HEK293T (cell line): Measurements from ENCODE around the gene ZFP36.

Experiments
- CTCF ChIA-PET: fragments of 350-600 bp; formaldehyde crosslinking; extraction: SDS; loops from one replicate; lab custom pipeline; 2021; ENCODE audit warnings: antibody characterized with exemption, inconsistent platforms; lab: Yijun Ruan, JAX
- POLR2A ChIA-PET: fragments of 350-600 bp; formaldehyde crosslinking; extraction: SDS; loops from one replicate; lab custom pipeline; 2020; ENCODE audit warnings: antibody characterized with exemption, inconsistent platforms; lab: Yijun Ruan, JAX
- DNase-seq: peaks from one replicate; pipeline ENCODE4 v3.0.0; 2012; ENCODE audit warnings: mixed read lengths; ENCODE audit errors: extremely low spot score
- ARNT ChIP-seq: fragments of 450-650 bp; IDR thresholded peaks from 2 replicates; pipeline ENCODE4 v1.6.1; 2017; ENCODE audit warnings: mild to moderate bottlenecking
- BHLHE40 ChIP-seq: fragments of 450-650 bp; IDR thresholded peaks from 2 replicates; pipeline ENCODE4 v1.6.1; 2016; ENCODE audit warnings: mild to moderate bottlenecking, moderate library complexity, borderline replicate concordance
- CTBP1 ChIP-seq: fragments of 450-650 bp; IDR thresholded peaks from 2 replicates; pipeline ENCODE4 v1.6.1; 2016; ENCODE audit warnings: borderline replicate concordance
- ELF4 ChIP-seq: fragments of 450-650 bp; IDR thresholded peaks from 2 replicates; pipeline ENCODE4 v1.6.1; 2017; ENCODE audit warnings: antibody characterized with exemption
- FOXA1 ChIP-seq: fragments of 450-650 bp; IDR thresholded peaks from 2 replicates; pipeline ENCODE4 v1.6.1; 2016; ENCODE audit warnings: mild to moderate bottlenecking
- FOXK2 ChIP-seq: fragments of 450-650 bp; IDR thresholded peaks from 2 replicates; pipeline ENCODE4 v1.6.1; 2016; ENCODE audit warnings: mild to moderate bottlenecking
- FOXM1 ChIP-seq: fragments of 450-650 bp; IDR thresholded peaks from 2 replicates; pipeline ENCODE4 v1.6.1; 2017; ENCODE audit warnings: mild to moderate bottlenecking, borderline replicate concordance
- HDGF ChIP-seq: fragments of 450-650 bp; IDR thresholded peaks from 2 replicates; pipeline ENCODE4 v1.6.1; 2017; ENCODE audit warnings: antibody characterized with exemption, borderline replicate concordance
- L3MBTL2 ChIP-seq: fragments of 450-650 bp; conservative IDR thresholded peaks from 2 replicates; pipeline ENCODE4 v1.6.1; 2016; ENCODE audit warnings: mild to moderate bottlenecking
- LEF1 ChIP-seq: fragments of 450-650 bp; IDR thresholded peaks from 2 replicates; pipeline ENCODE4 v1.6.1; 2017; ENCODE audit warnings: mild to moderate bottlenecking, borderline replicate concordance
- NFRKB ChIP-seq: fragments of 450-650 bp; IDR thresholded peaks from 2 replicates; pipeline ENCODE4 v1.6.1; 2016; ENCODE audit warnings: mild to moderate bottlenecking, moderate library complexity
- PKNOX1 ChIP-seq: fragments of 450-650 bp; IDR thresholded peaks from 2 replicates; pipeline ENCODE4 v1.6.1; 2016
- SP1 ChIP-seq: fragments of 450-650 bp; IDR thresholded peaks from 2 replicates; pipeline ENCODE4 v1.6.1; 2017
- SUZ12 ChIP-seq: fragments of 450-650 bp; IDR thresholded peaks from 2 replicates; pipeline ENCODE4 v1.6.1; 2016; ENCODE audit warnings: mild to moderate bottlenecking
- TARDBP ChIP-seq: fragments of 450-650 bp; IDR thresholded peaks from 2 replicates; pipeline ENCODE4 v1.6.1; 2016
- ZNF384 ChIP-seq: fragments of 450-650 bp; IDR thresholded peaks from 2 replicates; pipeline ENCODE4 v1.6.1; 2016

The ZFP36 gene

GRCh38 chr19:39413272-39413910, 6.7 kb downstream of the ZFP36 start:
- ChIA-PET POLR2A (interaction anchor here (1.0 to 2.3 kb wide), 3 partner anchors 22 to 32 kb away, joined by 5 to 53 read pairs (median 5); partner anchors contain the start of genes MED29, PAF1, RPS16 and SUPT5H), CTCF (no interaction called here)
- DNase-seq, result no peak
- TF ChIP-seq FOXA1 (no peak), LEF1 (no peak), ELF4 (no peak), HDGF (no peak), L3MBTL2 (no peak), TARDBP (no peak), ZNF384 (no peak), PKNOX1 (no peak), SP1 (no peak), ARNT (no peak), FOXK2 (no peak), FOXM1 (no peak), CTBP1 (no peak), SUZ12 (no peak), NFRKB (no peak), BHLHE40 (no peak)

- POLR2A ChIA-PET, result interaction anchor here (0.6 to 2.3 kb wide), 6 partner anchors 10 to 31 kb away, joined by 3 to 53 read pairs (median 5); partner anchors contain the start of genes MED29, PAF1, RPS16 and SUPT5H
- CTCF ChIA-PET, result interaction anchor here (0.6 to 0.8 kb wide), 2 partner anchors 15 to 83 kb away, joined by 4 to 10 read pairs; no protein-coding TSS in a partner anchor
- TF ChIP-seq CTBP1 (no peak), BHLHE40 (no peak), FOXK2 (no peak), SUZ12 (no peak), NFRKB (no peak), L3MBTL2 (no peak), FOXM1 (no peak), ARNT (no peak), HDGF (no peak), PKNOX1 (no peak), ELF4 (no peak), ZNF384 (no peak), TARDBP (no peak), SP1 (no peak), LEF1 (no peak), FOXA1 (no peak)
- DNase-seq, result no peak
These were observed 7.4 kb downstream of the ZFP36 start for GRCh38 chr19:39413911-39414608.

GRCh38 chr19:39415111-39416046, 8.7 kb downstream of the ZFP36 start:
- CTCF ChIA-PET, result no interaction called here
- no peak for TF ChIP-seq L3MBTL2
- TF ChIP-seq ARNT, result no peak
- POLR2A ChIA-PET, result interaction anchor here (1.3 to 6.8 kb wide), 4 partner anchors 17 to 29 kb away, joined by 3 to 78 read pairs (median 30); partner anchors contain the start of gene RPS16
- no peak for DNase-seq

- ChIA-PET CTCF (no interaction called here), POLR2A (interaction anchor here (1.3 to 6.8 kb wide), 2 partner anchors 17 to 19 kb away, joined by 3 to 78 read pairs; partner anchors contain the start of gene RPS16)
These were observed 9.8 kb downstream of the ZFP36 start for GRCh38 chr19:39416152-39417120.

More at GRCh38 chr19:39416152-39417120, 9.8 kb downstream of the ZFP36 start:
- DNase-seq, result no peak
- TF ChIP-seq SP1 (no peak), FOXM1 (no peak), PKNOX1 (no peak), TARDBP (no peak), FOXA1 (no peak), NFRKB (no peak), BHLHE40 (no peak), ELF4 (no peak), ZNF384 (no peak), HDGF (no peak), LEF1 (no peak), SUZ12 (no peak), ARNT (no peak), FOXK2 (no peak), L3MBTL2 (no peak)
